GM12878 (cell line): ENCODE measurements around the gene NPC1. TPM values are rescaled to one million over a fixed set of nuclear protein-coding genes. Genes with fewer than 3 reads are reported as not detected.

Experiments used
- ASH2L ChIP-seq: fragments of 300-600, 200-600 bp; sonication (generic); IDR thresholded peaks from 2 replicates; pipeline ENCODE4 v1.6.1; 2017; ENCODE audit warnings: low read depth, mild to moderate bottlenecking, borderline replicate concordance
- CBX5 ChIP-seq: sonication (generic); IDR thresholded peaks from 2 replicates; pipeline ENCODE4 v1.6.1; 2016; ENCODE audit warnings: low read depth, moderate library complexity, mild to moderate bottlenecking, inconsistent platforms
- CEBPB ChIP-seq, 2 experiments: fragments of 150-350 bp in 1 of 2; IDR thresholded peaks; 2 replicates each; pipeline ENCODE4 v1.6.1; 2012 to 2014; ENCODE audit warnings: low read depth in 2 of 2, low read length in 2 of 2, borderline replicate concordance in 1 of 2, inconsistent platforms in 1 of 2
- E2F8 ChIP-seq: fragments of 450-650 bp; IDR thresholded peaks from 2 replicates; pipeline ENCODE4 v1.6.1; 2018; ENCODE audit warnings: mild to moderate bottlenecking, low read depth, moderate library complexity; ENCODE audit not compliant: partially characterized antibody
- E4F1 ChIP-seq: fragments of 450-650 bp; IDR thresholded peaks from 2 replicates; pipeline ENCODE4 v1.6.1; 2018; ENCODE audit warnings: borderline replicate concordance, mild to moderate bottlenecking; ENCODE audit not compliant: partially characterized antibody
- EP300 ChIP-seq, 2 experiments: fragments of 150-350 bp in 1 of 2; IDR thresholded peaks; 2 replicates each; pipeline ENCODE4 v1.6.1; 2011 to 2012; ENCODE audit warnings: low read depth in 2 of 2, low read length in 2 of 2, borderline replicate concordance in 1 of 2, improper control_type of control experiment in 1 of 2, inconsistent platforms in 1 of 2; ENCODE audit not compliant: control insufficient read depth in 1 of 2
- EZH2 ChIP-seq: IDR thresholded peaks from 2 replicates; pipeline ENCODE4 v1.6.1; 2012; ENCODE audit warnings: low read depth, mild to moderate bottlenecking, control low read depth, inconsistent platforms, low read length, borderline replicate concordance; ENCODE audit not compliant: control insufficient read depth
- FOS ChIP-seq: IDR thresholded peaks from 3 replicates; pipeline ENCODE4 v1.6.1; 2011; ENCODE audit warnings: borderline replicate concordance; ENCODE audit not compliant: insufficient read length; ENCODE audit errors: extremely low read depth
- GABPA ChIP-seq: IDR thresholded peaks from 2 replicates; pipeline ENCODE4 v1.6.1; 2014; ENCODE audit warnings: antibody characterized with exemption, low read depth, mild to moderate bottlenecking, inconsistent platforms
- IRF4 ChIP-seq: IDR thresholded peaks from 2 replicates; pipeline ENCODE4 v1.6.1; 2011; ENCODE audit warnings: low read depth, low read length
- JUND ChIP-seq: IDR thresholded peaks from 2 replicates; pipeline ENCODE4 v1.6.1; 2012; ENCODE audit warnings: low read depth, mild to moderate bottlenecking, low read length, improper control_type of control experiment, moderate library complexity
- MYC ChIP-seq: IDR thresholded peaks from 2 replicates; pipeline ENCODE4 v1.6.1; 2011; ENCODE audit warnings: mild to moderate bottlenecking, low read length, moderate library complexity, inconsistent platforms; ENCODE audit not compliant: insufficient read depth, insufficient replicate concordance, insufficient read length, severe bottlenecking
- NFYA ChIP-seq: IDR thresholded peaks from 2 replicates; pipeline ENCODE4 v1.6.1; 2011; ENCODE audit warnings: low read depth, mild to moderate bottlenecking, low read length, improper control_type of control experiment, borderline replicate concordance
- NR2F1 ChIP-seq: fragments of 450-650 bp; conservative IDR thresholded peaks from 2 replicates; pipeline ENCODE4 v1.6.1; 2017; ENCODE audit warnings: mild to moderate bottlenecking
- RAD21 ChIP-seq: IDR thresholded peaks from 2 replicates; pipeline ENCODE4 v1.6.1; 2011; ENCODE audit warnings: mild to moderate bottlenecking, low read depth, low read length, moderate library complexity; ENCODE audit not compliant: insufficient read depth
- SMAD1 ChIP-seq: fragments of 450-650 bp; IDR thresholded peaks from 2 replicates; pipeline ENCODE4 v1.6.1; 2018; ENCODE audit warnings: mild to moderate bottlenecking, low read depth; ENCODE audit not compliant: partially characterized antibody
- SMAD5 ChIP-seq: IDR thresholded peaks from 2 replicates; pipeline ENCODE4 v1.6.1; 2016; ENCODE audit warnings: antibody characterized with exemption, low read depth
- STAT3 ChIP-seq: IDR thresholded peaks from 2 replicates; pipeline ENCODE4 v1.6.1; 2011; ENCODE audit warnings: low read depth, low read length, improper control_type of control experiment
- SUZ12 ChIP-seq: fragments of 200-600 bp; sonication (generic); IDR thresholded peaks from one replicate; pipeline ENCODE4 v1.6.1; 2018; ENCODE audit warnings: antibody characterized with exemption, mild to moderate bottlenecking; ENCODE audit not compliant: unreplicated experiment
- TBL1XR1 ChIP-seq: IDR thresholded peaks from 2 replicates; pipeline ENCODE4 v1.6.1; 2012; ENCODE audit warnings: low read depth, low read length, improper control_type of control experiment
- ZBTB11 ChIP-seq: fragments of 450-650 bp; formaldehyde crosslinking; IDR thresholded peaks from 2 replicates; pipeline ENCODE4 v1.5.0; 2022; ENCODE audit warnings: mild to moderate bottlenecking, missing genetic modification characterization
- ZNF622 ChIP-seq: fragments of 450-650 bp; IDR thresholded peaks from 2 replicates; pipeline ENCODE4 v1.6.1; 2017; ENCODE audit warnings: mild to moderate bottlenecking, inconsistent platforms
- polyA plus RNA-seq, 11 experiments: library from polyadenylated mRNA; depleted of rRNA in 4 of 11; unstranded in 6 of 11; stranded (reverse) in 5 of 11; fragments of >200 nt; fragmentation: Nextera tagmentation in 4 of 11; fragmentation: Illumina TruSeq in 1 of 11; extraction: Ambion mirVana in 4 of 11; extraction: Trizol in 1 of 11; gene quantifications; 1 replicate in 1 of 11; 2 replicates in 10 of 11; pipeline versions ENCODE4 v1.2.1 to v1.2.3, GENCODE V29; 2011 to 2016; ENCODE audit warnings: inconsistent platforms in 2 of 11, missing spikeins in 2 of 11, low read depth in 1 of 11
- total RNA-seq, 4 experiments: library from RNA; depleted of rRNA in 3 of 4; stranded (reverse); fragments of >200 nt in 3 of 4; fragmentation: Illumina TruSeq in 1 of 4; extraction: Trizol in 1 of 4; gene quantifications; 2 replicates each; pipeline versions ENCODE4 v1.2.1 to v1.2.3, GENCODE V29; 2013 to 2021

NPC1 gene
- total and polyA plus RNA-seq, 10 of the 15 experiments (the other 5 are each of a cell fraction or from before 2014, with no cell fraction given): 10.1 to 45.2 (median 19.4) TPM

GRCh38 chr18:23515911-23516546, 70.3 kb downstream of the NPC1 start (continued):
- TF ChIP-seq SMAD5 (no peak), MYC (no peak), CEBPB (IDR thresholded peaks at IDR 0.05; ENCODE audit: borderline replicate concordance in 1 of 2, low read depth in 2 of 2, low read length in 2 of 2) (no peak), RAD21 (peak; percentile 76), EP300 (IDR thresholded peaks at IDR 0.05; ENCODE audit: borderline replicate concordance in 1 of 2, control insufficient read depth in 1 of 2, low read depth in 2 of 2, low read length in 2 of 2) (no peak), SMAD1 (no peak), EZH2 (no peak), TBL1XR1 (0 out of 2 replicates have a peak, but pooled peaks have one; percentile 34), NFYA (no peak), CBX5 (no peak), NR2F1 (no peak), IRF4 (no peak), GABPA (no peak), SUZ12 (no peak), JUND (no peak), E4F1 (no peak), STAT3 (no peak), E2F8 (no peak), FOS (no peak), ASH2L (no peak), ZBTB11 (CRISPR knock-in tag) (no peak), ZNF622 (no peak)
